AG04449 (cell line): ENCODE measurements around the gene GFPT1.

ENCODE experiments used
- CTCF ChIA-PET: fragments of 350-600 bp; formaldehyde crosslinking; extraction: SDS; loops from one replicate; lab custom pipeline; 2021; ENCODE audit warnings: antibody characterized with exemption; lab: Yijun Ruan, JAX
- POLR2A ChIA-PET: fragments of 400-600, 350-600 bp; formaldehyde crosslinking; extraction: SDS; loops from one replicate; lab custom pipeline; 2020; ENCODE audit warnings: antibody characterized with exemption, inconsistent platforms; lab: Yijun Ruan, JAX
- DNase-seq: peaks from one replicate; pipeline ENCODE4 v3.0.0-alpha.2; 2010; ENCODE audit warnings: low read depth, low spot score
- H3K4me3 ChIP-seq: 2 replicates; pipeline ENCODE4 v1.5.1; 2011; ENCODE audit warnings: low read depth, mild to moderate bottlenecking, control low read depth, low read length
- CTCF ChIP-seq: IDR thresholded peaks from one replicate; pipeline ENCODE4 v1.5.1; 2011; ENCODE audit warnings: mild to moderate bottlenecking, moderate library complexity, low read length, control low read depth, inconsistent platforms; ENCODE audit not compliant: insufficient read depth; ENCODE audit errors: missing control alignments

The GFPT1 gene

GRCh38 chr2:69397234-69397633 is 10.2 kb upstream of the GFPT1 start:
- TF ChIP-seq CTCF, result no peak
- DNase-seq, result no peak
- H3K4me3 ChIP-seq, result no peak overlapping the region
- ChIA-PET CTCF (no interaction called here), POLR2A (no interaction called here)

GRCh38 chr2:69395866-69396265 is 8.8 kb upstream of the GFPT1 start:
- no peak for DNase-seq
- no peak for TF ChIP-seq CTCF
- ChIA-PET POLR2A (no interaction called here), CTCF (interaction anchor here (0.6 to 1.0 kb wide), 2 partner anchors 19 to 21 kb away, joined by 3 read pairs; no protein-coding TSS in a partner anchor)
- no peak overlapping the region for H3K4me3 ChIP-seq

GRCh38 chr2:69393963-69394362 is 6.9 kb upstream of the GFPT1 start:
- no peak for TF ChIP-seq CTCF
- H3K4me3 ChIP-seq, result no peak overlapping the region
- POLR2A ChIA-PET, result no interaction called here
- CTCF ChIA-PET, result no interaction called here
- DNase-seq, result no peak

- TF ChIP-seq CTCF, result no peak
- H3K4me3 ChIP-seq, result no peak overlapping the region
- CTCF ChIA-PET, result interaction anchor here (0.7 to 1.7 kb wide), 3 partner anchors 17 to 47 kb away, joined by 3 to 6 read pairs (median 3); partner anchors contain the start of gene NFU1
- no peak for DNase-seq
- POLR2A ChIA-PET, result no interaction called here
Measured at GRCh38 chr2:69390471-69390870, 3.4 kb upstream of the GFPT1 start.

- ChIA-PET POLR2A (interaction anchor here (1.5 kb wide), 1 partner anchor 47 kb away, joined by 3 read pairs; the partner anchor contains the start of gene NFU1), CTCF (interaction anchor here (1.0 to 1.7 kb wide), 3 partner anchors 14 to 47 kb away, joined by 3 to 6 read pairs (median 4); partner anchors contain the start of gene NFU1)
- H3K4me3 ChIP-seq, result no peak overlapping the region
- DNase-seq, result no peak
- no peak for TF ChIP-seq CTCF
Measured at GRCh38 chr2:69390001-69390400, 3.0 kb upstream of the GFPT1 start.

- no peak overlapping the region for H3K4me3 ChIP-seq
- no peak for DNase-seq
- no peak for TF ChIP-seq CTCF
- CTCF ChIA-PET, result interaction anchor here (1.0 kb wide), 1 partner anchor 14 kb away, joined by 4 read pairs; no protein-coding TSS in a partner anchor
- POLR2A ChIA-PET, result interaction anchor here (1.5 kb wide), 1 partner anchor 48 kb away, joined by 3 read pairs; the partner anchor contains the start of gene NFU1
Measured at GRCh38 chr2:69389271-69389670, 2.2 kb upstream of the GFPT1 start.
